Panc1 (cell line): Measurements from ENCODE around the gene PKIB.

Source experiments
- CTCF ChIP-seq: fragments of 450-650 bp; IDR thresholded peaks from 2 replicates; pipeline ENCODE4 v1.5.1; 2017; ENCODE audit warnings: mild to moderate bottlenecking
- SIN3A ChIP-seq: IDR thresholded peaks from 2 replicates; pipeline ENCODE4 v1.6.1; 2012; ENCODE audit warnings: low read depth, mild to moderate bottlenecking, low read length, moderate library complexity, borderline replicate concordance; ENCODE audit not compliant: insufficient read depth

- TF ChIP-seq CTCF = no peak
- no peak for TF ChIP-seq SIN3A
Measured at GRCh38 chr6:122766256-122766655, 156.1 kb downstream of the PKIB start.
